Measurements from ENCODE around the gene FAM83B.
"Not testable (repeated sequence)": the region's sequence is repeated elsewhere in the genome, so short reads cannot be mapped to it uniquely, and the experiment has no call there.

DNA sequence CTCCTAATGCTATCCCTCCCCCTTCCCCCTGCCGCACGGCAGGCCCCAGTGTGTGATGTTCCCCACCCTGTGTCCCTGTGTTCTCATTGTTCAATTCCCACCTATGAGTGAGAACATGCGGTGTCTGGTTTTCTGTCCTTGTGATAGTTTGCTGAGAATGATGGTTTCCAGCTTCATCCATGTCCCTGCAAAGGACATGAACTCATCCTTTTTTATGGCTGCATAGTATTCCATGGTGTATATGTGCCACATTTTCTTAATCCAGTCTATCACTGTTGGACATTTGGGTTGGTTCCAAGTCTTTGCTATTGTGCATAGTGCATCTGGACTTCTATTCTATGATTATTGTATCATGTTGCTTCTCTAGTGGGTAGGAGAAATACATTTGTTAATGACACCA, 35.3 kb downstream of the FAM83B start:
- TF ChIP-seq, protein P1, sequence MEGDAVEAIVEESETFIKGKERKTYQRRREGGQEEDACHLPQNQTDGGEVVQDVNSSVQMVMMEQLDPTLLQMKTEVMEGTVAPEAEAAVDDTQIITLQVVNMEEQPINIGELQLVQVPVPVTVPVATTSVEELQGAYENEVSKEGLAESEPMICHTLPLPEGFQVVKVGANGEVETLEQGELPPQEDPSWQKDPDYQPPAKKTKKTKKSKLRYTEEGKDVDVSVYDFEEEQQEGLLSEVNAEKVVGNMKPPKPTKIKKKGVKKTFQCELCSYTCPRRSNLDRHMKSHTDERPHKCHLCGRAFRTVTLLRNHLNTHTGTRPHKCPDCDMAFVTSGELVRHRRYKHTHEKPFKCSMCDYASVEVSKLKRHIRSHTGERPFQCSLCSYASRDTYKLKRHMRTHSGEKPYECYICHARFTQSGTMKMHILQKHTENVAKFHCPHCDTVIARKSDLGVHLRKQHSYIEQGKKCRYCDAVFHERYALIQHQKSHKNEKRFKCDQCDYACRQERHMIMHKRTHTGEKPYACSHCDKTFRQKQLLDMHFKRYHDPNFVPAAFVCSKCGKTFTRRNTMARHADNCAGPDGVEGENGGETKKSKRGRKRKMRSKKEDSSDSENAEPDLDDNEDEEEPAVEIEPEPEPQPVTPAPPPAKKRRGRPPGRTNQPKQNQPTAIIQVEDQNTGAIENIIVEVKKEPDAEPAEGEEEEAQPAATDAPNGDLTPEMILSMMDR (conservative IDR thresholded peaks at IDR 0.05 in 1 of 2, IDR thresholded peaks at IDR 0.05 in 1 of 2; ENCODE audit: extremely low read depth in 1 of 2, insufficient read depth in 1 of 2, low read depth in 1 of 2, low read length in 2 of 2): not testable (repeated sequence)
- TF ChIP-seq EZH2 (IDR thresholded peaks at IDR 0.05; ENCODE audit: borderline replicate concordance, low read length): not testable (repeated sequence)
